Upper lobe of left lung (tissue), 6 donors: ENCODE data around the gene AKT1. TPM values are rescaled to one million over a fixed set of nuclear protein-coding genes. Genes with fewer than 3 reads are reported as not detected.

Experiments
- ATAC-seq, 2 donors: fragments of 200-7000 bp; cut with Tn5 transposase; one replicate each; pipeline ENCODE4 v1.9.1; 2022; ENCODE audit warnings: mild to moderate bottlenecking in 2 of 2, moderate library complexity in 2 of 2; ENCODE audit not compliant: low FRiP score in 2 of 2
- DNase-seq, 2 donors: peaks; one replicate each; pipeline ENCODE4 v3.0.0-alpha.2; 2019 to 2020
- H3K27ac ChIP-seq, 4 donors: fragments of 200-600 bp; sonication (generic); one replicate each; pipeline ENCODE4 v1.5.1; 2016 to 2019
- H3K27me3 ChIP-seq, 4 donors: fragments of 200-600 bp; sonication (generic); one replicate each; pipeline ENCODE4 v1.5.1; 2017 to 2019
- H3K36me3 ChIP-seq, 4 donors: fragments of 200-600 bp; sonication (generic); one replicate each; pipeline ENCODE4 v1.5.1; 2016 to 2019
- H3K4me1 ChIP-seq, 4 donors: fragments of 200-600 bp; sonication (generic); one replicate each; pipeline ENCODE4 v1.5.1; 2018 to 2019
- H3K4me3 ChIP-seq, 4 donors: fragments of 200-600 bp; sonication (generic); one replicate each; pipeline ENCODE4 v1.5.1; 2017 to 2019; ENCODE audit warnings: mild to moderate bottlenecking in 2 of 4, moderate library complexity in 1 of 4
- H3K9me3 ChIP-seq, 4 donors: fragments of 200-600 bp; sonication (generic); one replicate each; pipeline ENCODE4 v1.5.1; 2018 to 2019
- CTCF ChIP-seq, 6 experiments: fragments of 450-650 bp in 4 of 6; fragments of 200-600 bp in 2 of 6; sonication (generic) in 2 of 6; IDR thresholded peaks; one replicate each; pipeline ENCODE4 v1.5.1; 2016 to 2019; ENCODE audit warnings: antibody characterized with exemption in 6 of 6
- EP300 ChIP-seq, 4 donors: sonication (generic); formaldehyde crosslinking; IDR thresholded peaks; one replicate each; pipeline ENCODE4 v1.5.1; 2017; ENCODE audit warnings: antibody characterized with exemption in 4 of 4, control low read depth in 2 of 4
- POLR2A ChIP-seq, 4 donors: fragments of 450-650 bp; IDR thresholded peaks; one replicate each; pipeline ENCODE4 v1.5.1; 2016 to 2017; ENCODE audit warnings: antibody characterized with exemption in 4 of 4, mild to moderate bottlenecking in 2 of 4
- POLR2AphosphoS5 ChIP-seq, 2 donors: sonication (generic); formaldehyde crosslinking; IDR thresholded peaks; one replicate each; pipeline ENCODE4 v1.5.1; 2017; ENCODE audit warnings: antibody characterized with exemption in 2 of 2
- WGBS, 2 donors: methylation state at CpG; one replicate each; pipeline ENCODE4 v1.1.5; 2017 to 2018; 5-methylcytosine and 5-hydroxymethylcytosine counted together
- total RNA-seq, 6 donors: library from RNA; depleted of rRNA in 4 of 6; stranded (reverse); fragments of >200 nt in 4 of 6; gene quantifications; one replicate each; pipeline versions ENCODE4 v1.1.0 to v1.2.1, GENCODE V29; 2016 to 2021
- donor health status: DM: no; HTN: no; CAD: no; lungs with moderate emphysema.
- donor health status: DM: no; HTN: yes; CAD: no; lungs with severe emphysema.

AKT1 gene
- total RNA-seq, 6 donors from 2014 or later, result 122 to 283 (median 191) TPM

DNA sequence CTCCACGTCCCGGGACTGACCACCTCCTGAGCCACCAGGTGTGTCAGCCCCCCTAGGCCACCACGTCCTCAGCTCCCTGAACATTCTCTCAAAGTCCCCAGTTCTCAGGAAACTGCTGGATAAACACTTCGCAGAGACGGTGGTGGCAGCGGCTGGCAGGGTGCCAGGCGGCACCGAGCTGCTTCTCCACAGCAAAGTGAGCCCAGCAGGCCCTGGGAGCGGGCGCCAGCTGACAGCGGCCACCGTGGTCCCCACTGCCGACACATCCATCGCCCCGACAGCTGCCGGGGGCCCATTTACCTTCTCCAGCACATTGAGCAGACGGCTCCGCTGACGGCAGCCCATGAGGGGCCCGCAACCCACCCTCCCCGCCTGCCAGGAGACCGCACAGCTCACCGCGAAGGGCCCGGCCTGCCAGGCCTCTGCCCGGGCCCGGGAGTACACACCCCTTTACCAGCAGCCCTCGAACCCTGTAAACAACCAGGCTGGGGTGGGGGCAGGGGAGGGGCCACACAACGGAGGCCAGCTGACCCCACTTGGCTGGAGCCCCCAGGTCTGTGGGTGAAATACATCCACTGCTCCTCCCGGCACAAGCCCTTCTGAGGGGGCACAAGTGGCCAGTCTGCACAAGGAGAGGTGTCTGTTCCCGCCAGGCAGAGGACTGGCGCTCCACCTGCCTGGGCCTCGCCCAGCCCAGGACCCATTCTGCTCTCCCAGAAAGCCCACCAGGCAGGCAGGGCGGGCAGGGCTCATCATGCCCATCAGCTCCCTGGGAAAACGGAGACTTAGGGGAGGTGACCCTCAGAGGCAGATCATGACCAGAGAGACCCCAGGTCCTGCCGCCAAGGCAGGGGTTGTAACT is 10.5 kb downstream of the AKT1 start:
- WGBS, 2 donors, result 49 to 68% methylated on average over 8 to 33 of the region's 36 CpGs
- ATAC-seq (no peak), DNase-seq (peak; percentile 80 to 93)
- no peak for TF ChIP-seq POLR2A (IDR thresholded peaks at IDR 0.05)
- TF ChIP-seq CTCF (IDR thresholded peaks at IDR 0.05), result no peak
- no peak for TF ChIP-seq POLR2AphosphoS5 (IDR thresholded peaks at IDR 0.05)
- TF ChIP-seq EP300 (IDR thresholded peaks at IDR 0.05), result no peak
- H3K27ac ChIP-seq, result peak overlapping the region; percentile 11 to 76 (median 40)
- no peaks in the 10 kb centered on the region for H3K27me3 ChIP-seq
- H3K36me3 ChIP-seq, result peaks cover 0 to 49% (median 15%) of the 10 kb centered on the region in 4 donors
- H3K4me1 ChIP-seq, result peaks cover 37 to 59% (median 56%) of the 10 kb centered on the region in 4 donors
- no peaks in the 10 kb centered on the region for H3K9me3 ChIP-seq
- H3K4me3 ChIP-seq, result no peak overlapping the region

- peak overlapping the region in 3 of 4 donors; percentile 11 to 76 (median 58) for H3K27ac ChIP-seq
- peaks cover 37 to 58% (median 50%) of the 10 kb centered on the region in 4 donors for H3K4me1 ChIP-seq
These were observed 11.4 kb downstream of the AKT1 start for GRCh38 chr14:104784218-104784568.

GRCh38 chr14:104783484-104784217 is 11.9 kb downstream of the AKT1 start:
- TF ChIP-seq POLR2A (IDR thresholded peaks at IDR 0.05) (no peak), CTCF (IDR thresholded peaks at IDR 0.05) (no peak), EP300 (IDR thresholded peaks at IDR 0.05) (no peak), POLR2AphosphoS5 (IDR thresholded peaks at IDR 0.05) (no peak)
- peaks cover 37 to 53% (median 45%) of the 10 kb centered on the region in 4 donors for H3K4me1 ChIP-seq
- no peaks in the 10 kb centered on the region for H3K9me3 ChIP-seq
- peak overlapping the region in 2 of 4 donors; percentile 21 to 76 for H3K27ac ChIP-seq
- peaks cover 0 to 48% (median 14%) of the 10 kb centered on the region in 4 donors for H3K36me3 ChIP-seq
- H3K27me3 ChIP-seq, result no peaks in the 10 kb centered on the region
- no peak overlapping the region for H3K4me3 ChIP-seq
- no peak for ATAC-seq
- 69 to 87% methylated on average over 3 to 16 of the region's 16 CpGs for WGBS, 2 donors
- peak in 1 of 2 donors; percentile 74 for DNase-seq

More at GRCh38 chr14:104784218-104784568, 11.4 kb downstream of the AKT1 start:
- ATAC-seq (no peak), DNase-seq (peak in 1 of 2 donors; percentile 65)
- no peak for TF ChIP-seq POLR2A (IDR thresholded peaks at IDR 0.05)
- no peak for TF ChIP-seq POLR2AphosphoS5 (IDR thresholded peaks at IDR 0.05)
- TF ChIP-seq EP300 (IDR thresholded peaks at IDR 0.05), result no peak
- TF ChIP-seq CTCF (IDR thresholded peaks at IDR 0.05), result no peak
- no peaks in the 10 kb centered on the region for H3K9me3 ChIP-seq
- H3K36me3 ChIP-seq, result peaks cover 0 to 49% (median 16%) of the 10 kb centered on the region in 4 donors
- H3K27me3 ChIP-seq, result no peaks in the 10 kb centered on the region
- no peak overlapping the region for H3K4me3 ChIP-seq
- WGBS, 2 donors, result 76 to 77% methylated on average over 3 to 9 of the region's 9 CpGs

- DNase-seq (peak in 1 of 2 donors; percentile 73), ATAC-seq (no peak)
- Histone ChIP-seq H3K27ac (no peak overlapping the region), H3K9me3 (no peaks in the 10 kb centered on the region), H3K36me3 (peaks cover 0 to 55% (median 12%) of the 10 kb centered on the region in 4 donors), H3K27me3 (no peaks in the 10 kb centered on the region), H3K4me1 (peaks cover 34 to 44% (median 36%) of the 10 kb centered on the region in 4 donors), H3K4me3 (no peak overlapping the region)
- 67 to 70% methylated on average over 11 to 12 of the region's 13 CpGs for WGBS, 2 donors
- TF ChIP-seq EP300 (IDR thresholded peaks at IDR 0.05), result no peak
- no peak for TF ChIP-seq POLR2A (IDR thresholded peaks at IDR 0.05)
- TF ChIP-seq CTCF (IDR thresholded peaks at IDR 0.05), result no peak
- no peak for TF ChIP-seq POLR2AphosphoS5 (IDR thresholded peaks at IDR 0.05)
These were observed 12.8 kb downstream of the AKT1 start for GRCh38 chr14:104782808-104783139.
